H9 (cell line): ENCODE measurements around the gene MYO5B. TPM values are rescaled to one million over a fixed set of nuclear protein-coding genes. Genes with fewer than 3 reads are reported as not detected.

Experiments used
- DNase-seq: peaks from one replicate; pipeline ENCODE4 v3.0.0-alpha.2; 2017
- H2AFZ ChIP-seq: one replicate; pipeline ENCODE4 v1.6.1; 2013; ENCODE audit warnings: mild to moderate bottlenecking, low read length, control low read depth, moderate library complexity
- H2AK5ac ChIP-seq: 2 replicates; pipeline ENCODE4 v1.6.1; 2013; ENCODE audit warnings: low read length, control low read depth, mixed read lengths; ENCODE audit not compliant: insufficient read length
- H2BK120ac ChIP-seq: one replicate; pipeline ENCODE4 v1.6.1; 2013; ENCODE audit warnings: low read depth, mild to moderate bottlenecking, low read length, control low read depth, inconsistent platforms; ENCODE audit not compliant: poor library complexity, severe bottlenecking
- H2BK12ac ChIP-seq: 2 replicates; pipeline ENCODE4 v1.6.1; 2013; ENCODE audit warnings: low read length, control low read depth, mixed read lengths, low read depth; ENCODE audit not compliant: insufficient read length
- H2BK15ac ChIP-seq: 2 replicates; pipeline ENCODE4 v1.6.1; 2013; ENCODE audit warnings: low read depth, low read length, control low read depth
- H2BK20ac ChIP-seq: one replicate; pipeline ENCODE4 v1.6.1; 2013; ENCODE audit warnings: low read depth, mild to moderate bottlenecking, low read length, control low read depth, inconsistent platforms; ENCODE audit not compliant: poor library complexity, severe bottlenecking
- H2BK5ac ChIP-seq: 2 replicates; pipeline ENCODE4 v1.6.1; 2013; ENCODE audit warnings: low read length, control low read depth, mixed read lengths; ENCODE audit not compliant: insufficient read length
- H3K14ac ChIP-seq: 2 replicates; pipeline ENCODE4 v1.6.1; 2013; ENCODE audit warnings: low read length, control low read depth; ENCODE audit not compliant: insufficient read depth
- H3K18ac ChIP-seq: 2 replicates; pipeline ENCODE4 v1.6.1; 2013; ENCODE audit warnings: low read depth, mild to moderate bottlenecking, mixed read lengths, low read length, control low read depth; ENCODE audit not compliant: insufficient read length
- H3K23ac ChIP-seq: 2 replicates; pipeline ENCODE4 v1.6.1; 2013; ENCODE audit warnings: low read length, control low read depth, mixed read lengths, low read depth; ENCODE audit not compliant: insufficient read length
- H3K23me2 ChIP-seq: 2 replicates; pipeline ENCODE4 v1.6.1; 2013; ENCODE audit warnings: low read depth, mild to moderate bottlenecking, mixed read lengths, low read length, control low read depth; ENCODE audit not compliant: insufficient read length, poor library complexity, severe bottlenecking
- H3K27ac ChIP-seq: 2 replicates; pipeline ENCODE4 v1.5.1; 2013; ENCODE audit warnings: low read length, control low read depth, mixed read lengths, low read depth; ENCODE audit not compliant: insufficient read length
- H3K27me3 ChIP-seq: 2 replicates; pipeline ENCODE4 v1.6.1; 2013; ENCODE audit warnings: low read length, control low read depth, inconsistent platforms; ENCODE audit not compliant: insufficient read depth
- H3K4ac ChIP-seq: 2 replicates; pipeline ENCODE4 v1.6.1; 2013; ENCODE audit warnings: low read depth, mild to moderate bottlenecking, control low read depth, inconsistent platforms, low read length, moderate library complexity
- H3K4me1 ChIP-seq: 2 replicates; pipeline ENCODE4 v1.6.1; 2013; ENCODE audit warnings: low read length, control low read depth, inconsistent platforms; ENCODE audit not compliant: insufficient read depth
- H3K4me2 ChIP-seq: 2 replicates; pipeline ENCODE4 v1.6.1; 2013; ENCODE audit warnings: low read length, control low read depth, mixed read lengths; ENCODE audit not compliant: insufficient read length, insufficient read depth
- H3K56ac ChIP-seq: 2 replicates; pipeline ENCODE4 v1.6.1; 2013; ENCODE audit warnings: low read depth, mild to moderate bottlenecking, mixed read lengths, low read length, control low read depth; ENCODE audit not compliant: insufficient read length
- H3K79me1 ChIP-seq: 2 replicates; pipeline ENCODE4 v1.6.1; 2013; ENCODE audit warnings: low read depth, mild to moderate bottlenecking, moderate library complexity, low read length, control low read depth, inconsistent platforms; ENCODE audit not compliant: insufficient read depth, poor library complexity, severe bottlenecking
- H3K79me2 ChIP-seq: 2 replicates; pipeline ENCODE4 v1.6.1; 2013; ENCODE audit warnings: low read length, control low read depth, inconsistent platforms; ENCODE audit not compliant: insufficient read depth
- H3K9ac ChIP-seq: 2 replicates; pipeline ENCODE4 v1.6.1; 2013; ENCODE audit warnings: low read length, control low read depth, mixed read lengths; ENCODE audit not compliant: insufficient read length; ENCODE audit errors: extremely low read depth
- H3K9me3 ChIP-seq: one replicate; pipeline ENCODE4 v1.6.1; 2013; ENCODE audit warnings: low read depth, low read length, inconsistent platforms; ENCODE audit not compliant: control insufficient read depth
- H3T11ph ChIP-seq: one replicate; pipeline ENCODE4 v1.6.1; 2013; ENCODE audit warnings: mild to moderate bottlenecking, low read length, control low read depth, inconsistent platforms
- H4K20me1 ChIP-seq: one replicate; pipeline ENCODE4 v1.6.1; 2013; ENCODE audit not compliant: control insufficient read depth, insufficient read length, insufficient read depth
- H4K5ac ChIP-seq: 2 replicates; pipeline ENCODE4 v1.6.1; 2013; ENCODE audit warnings: low read depth, mild to moderate bottlenecking, mixed read lengths, low read length, control low read depth; ENCODE audit not compliant: insufficient read length
- H4K8ac ChIP-seq: replicated peaks from 2 replicates; pipeline ENCODE4 v1.6.1; 2013; ENCODE audit warnings: low read length, control low read depth, mixed read lengths, low read depth; ENCODE audit not compliant: insufficient read length
- H4K91ac ChIP-seq: 2 replicates; pipeline ENCODE4 v1.6.1; 2013; ENCODE audit warnings: low read depth, mild to moderate bottlenecking, moderate library complexity, mixed read lengths, low read length, control low read depth; ENCODE audit not compliant: insufficient read length
- H3K27ac Mint-ChIP-seq, 3 experiments: 2 replicates in 2 of 3; 3 replicates in 1 of 3; pipeline ENCODE4 v1.8.0; 2020 to 2021; ENCODE audit warnings: mixed read lengths in 3 of 3, mild to moderate bottlenecking in 1 of 3, moderate library complexity in 1 of 3
- H3K27me3 Mint-ChIP-seq: 2 replicates; pipeline ENCODE4 v1.8.0; 2021; ENCODE audit warnings: low read depth, mild to moderate bottlenecking, moderate library complexity, mixed read lengths
- H3K36me3 Mint-ChIP-seq, 3 experiments: 2 replicates in 2 of 3; 3 replicates in 1 of 3; pipeline ENCODE4 v1.8.0; 2020 to 2021; ENCODE audit warnings: low read depth in 3 of 3, mixed read lengths in 3 of 3; ENCODE audit not compliant: insufficient read depth in 1 of 3
- H3K4me1 Mint-ChIP-seq, 2 experiments: 2 replicates each; pipeline ENCODE4 v1.8.0; 2020; ENCODE audit warnings: mixed read lengths in 2 of 2
- H3K4me3 Mint-ChIP-seq, 2 experiments: 2 replicates in 1 of 2; 3 replicates in 1 of 2; pipeline ENCODE4 v1.8.0; 2020 to 2021; ENCODE audit warnings: mild to moderate bottlenecking in 2 of 2, mixed read lengths in 2 of 2, moderate library complexity in 1 of 2
- H3K9me3 Mint-ChIP-seq, 2 experiments: 2 replicates in 1 of 2; 3 replicates in 1 of 2; pipeline ENCODE4 v1.8.0; 2020; ENCODE audit warnings: mild to moderate bottlenecking in 2 of 2, mixed read lengths in 2 of 2, moderate library complexity in 1 of 2
- WGBS: extraction: QIAGEN DNeasy Blood & Tissue Kit; methylation state at CpG from one replicate; pipeline ENCODE4 v1.1.7; 2013; ENCODE audit warnings: missing lambda C conversion rate, low lambda C conversion rate, mixed read lengths; ENCODE audit not compliant: insufficient read length; ENCODE audit errors: extremely low coverage; 5-methylcytosine and 5-hydroxymethylcytosine counted together
- total RNA-seq: library from RNA; stranded (reverse); gene quantifications from 2 replicates; pipeline ENCODE4 v1.2.1, GENCODE V29; 2021
- TF ChIP-seq, protein P1 (sequence below): fragments of 200-600 bp; sonication (generic); conservative IDR thresholded peaks from 3 replicates; pipeline ENCODE4 v1.8.0; 2021; ENCODE audit warnings: antibody characterized with exemption, mild to moderate bottlenecking

MYO5B gene
- total RNA-seq, 1 experiment from 2014 or later: 9.3 TPM

DNA sequence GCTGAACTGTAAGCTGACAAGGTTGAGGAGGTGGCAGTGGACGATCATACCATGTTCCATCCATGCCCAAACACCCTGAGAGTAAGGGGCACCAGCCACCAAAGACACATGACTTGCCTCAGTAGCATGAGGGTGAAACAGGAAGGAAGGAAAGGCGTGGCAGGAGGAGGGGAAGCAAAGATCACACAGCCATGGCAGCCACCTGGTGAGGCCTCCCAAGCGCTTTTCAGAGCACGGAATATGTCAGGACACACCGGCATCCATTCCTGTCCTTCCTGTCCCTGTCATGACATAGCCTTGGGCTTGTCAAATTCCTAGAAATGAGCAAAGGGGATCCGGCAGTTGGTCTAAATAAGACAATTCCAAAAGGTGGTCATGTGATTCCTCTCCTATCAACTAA lies 118.7 kb downstream of the MYO5B start:
- Histone ChIP-seq H3K27me3 (no peaks in the 10 kb centered on the region; the same call in 1 of the 2 replicates), H3K9ac (no peak overlapping the region), H3K4me1 (peaks cover 6% of the 10 kb centered on the region; the same call in 1 of the 2 replicates), H3K23ac (no peak overlapping the region), H3T11ph (no peak overlapping the region), H3K9me3 (no peaks in the 10 kb centered on the region), H3K14ac (peak overlapping the region; percentile 46; the same call in 1 of the 2 replicates), H2AK5ac (no peak overlapping the region), H4K20me1 (no peaks in the 10 kb centered on the region), H3K4me2 (no peak overlapping the region), H2BK5ac (no peak overlapping the region), H3K27ac (no peak overlapping the region), H2AFZ (no peak overlapping the region), H3K4ac (no peak overlapping the region), H3K23me2 (no peaks in the 10 kb centered on the region), H2BK20ac (no peak overlapping the region), H3K79me2 (no peaks in the 10 kb centered on the region), H3K18ac (no peak overlapping the region), H3K56ac (no peak overlapping the region), H3K79me1 (no peaks in the 10 kb centered on the region), H4K5ac (no peak overlapping the region), H2BK120ac (no peak overlapping the region), H4K8ac (no peak overlapping the region), H2BK15ac (no peak overlapping the region), H4K91ac (no peak overlapping the region), H2BK12ac (no peak overlapping the region)
- H3K4me3 Mint-ChIP-seq: no peak overlapping the region
- no CpG with 5 or more reads among the region's 6 CpGs for WGBS
- H3K27ac Mint-ChIP-seq: no peak overlapping the region
- peaks cover 2% of the 10 kb centered on the region; the same call in 1 of the 2 replicates for H3K27me3 Mint-ChIP-seq
- H3K36me3 Mint-ChIP-seq: no peaks in the 10 kb centered on the region; a peak in 1 of 7 replicates
- H3K4me1 Mint-ChIP-seq: peaks cover 13 to 24% of the 10 kb centered on the region in 2 experiments
- H3K9me3 Mint-ChIP-seq: no peaks in the 10 kb centered on the region
- TF ChIP-seq, protein P1, sequence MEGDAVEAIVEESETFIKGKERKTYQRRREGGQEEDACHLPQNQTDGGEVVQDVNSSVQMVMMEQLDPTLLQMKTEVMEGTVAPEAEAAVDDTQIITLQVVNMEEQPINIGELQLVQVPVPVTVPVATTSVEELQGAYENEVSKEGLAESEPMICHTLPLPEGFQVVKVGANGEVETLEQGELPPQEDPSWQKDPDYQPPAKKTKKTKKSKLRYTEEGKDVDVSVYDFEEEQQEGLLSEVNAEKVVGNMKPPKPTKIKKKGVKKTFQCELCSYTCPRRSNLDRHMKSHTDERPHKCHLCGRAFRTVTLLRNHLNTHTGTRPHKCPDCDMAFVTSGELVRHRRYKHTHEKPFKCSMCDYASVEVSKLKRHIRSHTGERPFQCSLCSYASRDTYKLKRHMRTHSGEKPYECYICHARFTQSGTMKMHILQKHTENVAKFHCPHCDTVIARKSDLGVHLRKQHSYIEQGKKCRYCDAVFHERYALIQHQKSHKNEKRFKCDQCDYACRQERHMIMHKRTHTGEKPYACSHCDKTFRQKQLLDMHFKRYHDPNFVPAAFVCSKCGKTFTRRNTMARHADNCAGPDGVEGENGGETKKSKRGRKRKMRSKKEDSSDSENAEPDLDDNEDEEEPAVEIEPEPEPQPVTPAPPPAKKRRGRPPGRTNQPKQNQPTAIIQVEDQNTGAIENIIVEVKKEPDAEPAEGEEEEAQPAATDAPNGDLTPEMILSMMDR: no peak
- no peak for DNase-seq
